Astrocyte of the spinal cord (primary cell): Measurements from ENCODE around the gene IL4I1.

Experiments used
- DNase-seq: peaks from one replicate; pipeline ENCODE4 v3.0.0; 2011; ENCODE audit warnings: low read depth, low spot score
- H3K4me3 ChIP-seq: 2 replicates; pipeline ENCODE4 v1.5.1; 2011; ENCODE audit warnings: low read depth, mild to moderate bottlenecking, low read length, moderate library complexity
- in situ Hi-C: cut with HindIII; loops from 2 replicates; pipeline ENCODE4 v1.10.0; 2017; ENCODE audit warnings: low sequenced_read_pairs
- TF ChIP-seq, protein P1 (sequence below): IDR thresholded peaks from 2 replicates; pipeline ENCODE4 v1.5.1; 2012; ENCODE audit warnings: low read depth, mild to moderate bottlenecking, low read length, inconsistent platforms

Gene IL4I1

DNA sequence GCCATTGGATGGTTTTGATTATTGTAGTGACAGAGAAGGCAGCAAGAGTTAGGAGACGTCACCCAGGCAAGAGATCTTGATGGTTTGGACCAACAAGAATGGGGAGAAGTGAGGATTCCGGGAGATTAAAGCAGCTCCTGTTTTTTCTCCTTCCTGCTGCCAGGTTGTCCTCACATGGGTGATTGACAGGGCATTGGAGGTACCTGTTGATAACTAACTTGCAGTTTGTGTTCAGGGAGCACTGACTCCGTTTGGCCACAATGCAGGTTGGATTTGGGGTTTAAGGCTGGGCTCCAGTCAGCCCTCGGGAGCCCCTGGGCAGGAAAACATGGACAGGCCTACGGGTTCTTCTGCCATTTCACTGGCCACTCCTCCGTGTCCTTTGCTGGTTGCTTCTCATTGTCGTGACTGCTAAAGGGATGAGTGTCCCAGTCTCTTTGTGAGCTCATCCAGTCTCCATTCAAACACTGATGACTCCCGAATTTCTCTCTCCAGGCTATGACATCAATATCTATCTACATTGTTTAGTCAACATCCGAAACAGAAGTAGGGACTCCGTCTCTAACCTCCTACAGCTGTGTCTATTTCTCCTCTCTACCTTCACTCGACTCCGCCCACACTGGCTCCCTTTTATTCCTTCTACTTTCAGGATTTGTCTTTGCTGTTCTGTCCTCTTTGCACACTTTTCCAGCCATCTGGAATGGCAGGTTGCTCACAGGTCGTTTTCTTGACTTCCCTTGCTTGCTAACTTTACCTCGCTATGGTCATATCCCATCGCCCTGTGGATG lies 47.1 kb downstream of the IL4I1 start:
- peak overlapping the region; percentile 88 for H3K4me3 ChIP-seq
- no peak for DNase-seq
- TF ChIP-seq, protein P1, sequence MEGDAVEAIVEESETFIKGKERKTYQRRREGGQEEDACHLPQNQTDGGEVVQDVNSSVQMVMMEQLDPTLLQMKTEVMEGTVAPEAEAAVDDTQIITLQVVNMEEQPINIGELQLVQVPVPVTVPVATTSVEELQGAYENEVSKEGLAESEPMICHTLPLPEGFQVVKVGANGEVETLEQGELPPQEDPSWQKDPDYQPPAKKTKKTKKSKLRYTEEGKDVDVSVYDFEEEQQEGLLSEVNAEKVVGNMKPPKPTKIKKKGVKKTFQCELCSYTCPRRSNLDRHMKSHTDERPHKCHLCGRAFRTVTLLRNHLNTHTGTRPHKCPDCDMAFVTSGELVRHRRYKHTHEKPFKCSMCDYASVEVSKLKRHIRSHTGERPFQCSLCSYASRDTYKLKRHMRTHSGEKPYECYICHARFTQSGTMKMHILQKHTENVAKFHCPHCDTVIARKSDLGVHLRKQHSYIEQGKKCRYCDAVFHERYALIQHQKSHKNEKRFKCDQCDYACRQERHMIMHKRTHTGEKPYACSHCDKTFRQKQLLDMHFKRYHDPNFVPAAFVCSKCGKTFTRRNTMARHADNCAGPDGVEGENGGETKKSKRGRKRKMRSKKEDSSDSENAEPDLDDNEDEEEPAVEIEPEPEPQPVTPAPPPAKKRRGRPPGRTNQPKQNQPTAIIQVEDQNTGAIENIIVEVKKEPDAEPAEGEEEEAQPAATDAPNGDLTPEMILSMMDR: no peak
- in situ Hi-C loops: no loop called here

DNA sequence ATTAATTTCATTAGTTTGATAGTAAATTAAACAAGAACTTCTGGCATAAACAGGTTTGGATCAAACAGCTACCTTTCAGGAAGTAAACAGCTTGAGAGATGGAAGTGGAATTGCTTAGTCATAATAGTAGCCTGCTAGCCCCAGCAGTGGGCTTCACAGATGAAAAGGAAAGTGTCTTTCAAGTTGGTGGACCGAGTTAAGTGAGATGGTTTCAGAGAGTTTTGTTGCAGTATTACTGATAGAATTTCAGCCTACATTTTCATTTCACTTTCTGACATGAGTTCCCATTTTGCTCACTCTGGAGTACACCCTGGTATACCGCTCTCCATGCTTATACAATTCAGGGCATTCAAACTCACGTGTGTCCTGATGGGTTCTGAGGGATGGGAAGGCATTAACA lies 47.7 kb downstream of the IL4I1 start:
- TF ChIP-seq, protein P1: no peak
- no peak overlapping the region for H3K4me3 ChIP-seq
- in situ Hi-C loops: no loop called here
- no peak for DNase-seq

DNA sequence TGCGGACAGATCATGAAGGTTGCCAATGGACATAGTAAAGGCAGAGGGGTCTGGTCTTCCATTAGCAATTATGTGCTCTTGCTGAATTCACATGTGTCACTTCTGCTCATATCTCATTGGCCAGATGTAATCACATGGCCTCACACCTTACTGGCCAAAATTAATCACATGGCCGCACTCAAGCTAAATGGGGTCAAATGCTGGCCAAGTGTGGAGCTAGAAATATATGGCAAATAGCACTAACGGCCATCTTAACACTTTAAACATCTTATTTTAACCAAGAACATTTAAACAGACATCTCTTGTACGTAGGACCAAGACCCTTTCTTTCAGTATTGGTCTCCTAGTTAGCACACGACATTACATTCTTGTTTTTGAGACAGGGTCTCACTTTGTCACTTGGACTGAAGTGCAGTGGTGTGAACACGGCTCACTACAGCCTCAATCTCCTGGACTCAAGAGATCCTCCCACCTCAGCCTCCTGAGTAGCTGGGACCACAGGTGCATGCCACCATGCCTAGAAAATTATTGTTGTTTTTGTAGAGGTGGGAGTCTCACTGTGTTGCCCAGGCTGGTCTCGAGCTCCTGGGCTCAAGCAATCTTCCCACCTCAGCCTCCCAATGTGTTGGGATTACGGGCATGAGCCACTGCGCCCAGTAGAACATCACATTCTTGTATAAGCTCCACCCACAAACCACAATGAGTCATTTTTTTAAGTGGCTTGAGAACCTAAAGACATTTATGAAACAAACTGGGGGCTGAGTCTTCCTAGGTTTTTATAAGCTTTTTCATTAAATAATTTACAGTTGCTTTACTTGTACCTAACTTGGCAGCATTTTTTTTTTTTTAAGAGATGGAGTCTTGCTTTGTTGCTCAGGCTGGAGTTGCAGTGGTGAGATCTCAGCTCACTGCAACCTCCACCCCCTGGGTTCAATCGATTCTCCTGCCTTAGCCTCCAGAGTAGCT lies 48.7 kb downstream of the IL4I1 start:
- DNase-seq: peak; percentile 92
- in situ Hi-C loops: no loop called here
- H3K4me3 ChIP-seq: no peak overlapping the region
- TF ChIP-seq, protein P1: no peak

DNA sequence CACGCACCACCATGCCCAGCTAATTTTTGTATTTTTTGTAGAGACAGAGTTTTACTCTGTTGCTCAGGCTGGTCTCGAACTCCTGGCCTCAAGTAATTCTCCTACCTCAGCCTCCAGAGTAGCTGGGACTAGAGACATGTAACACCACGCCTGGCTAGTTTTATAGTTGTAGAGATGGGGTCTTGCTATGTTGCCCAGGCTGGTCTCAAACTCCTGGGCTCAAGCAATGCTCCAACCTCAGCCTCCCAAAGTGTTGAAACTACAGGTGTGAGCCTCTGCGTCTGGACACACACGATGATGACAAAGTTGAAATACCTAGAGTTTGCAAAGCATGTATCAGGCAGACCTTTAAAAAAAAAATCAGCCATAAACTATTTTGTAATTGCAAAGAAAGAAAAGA lies 50.3 kb downstream of the IL4I1 start:
- no peak overlapping the region for H3K4me3 ChIP-seq
- TF ChIP-seq, protein P1: no peak
- in situ Hi-C loops: no loop called here
- no peak for DNase-seq

DNA sequence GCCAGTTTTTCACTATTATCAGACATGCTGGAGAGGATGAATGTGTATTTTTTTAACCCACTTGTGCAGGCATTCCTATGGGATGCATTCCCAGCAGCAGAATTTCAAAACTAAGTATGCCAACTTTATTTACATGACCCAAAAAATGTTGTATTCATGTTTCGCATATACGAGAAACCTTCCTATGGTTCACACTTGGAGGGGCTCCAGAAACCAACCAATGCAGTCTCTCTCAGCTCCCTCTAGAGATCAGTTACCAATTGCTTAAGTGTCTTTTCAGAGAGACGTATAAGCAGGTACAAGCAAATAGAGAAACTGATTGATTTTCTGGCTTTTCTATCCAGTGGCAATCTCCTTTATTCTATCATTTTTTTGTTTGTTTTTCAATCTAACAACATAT lies 51.3 kb downstream of the IL4I1 start:
- DNase-seq: no peak
- TF ChIP-seq, protein P1: no peak
- in situ Hi-C loops: no loop called here
- no peak overlapping the region for H3K4me3 ChIP-seq

DNA sequence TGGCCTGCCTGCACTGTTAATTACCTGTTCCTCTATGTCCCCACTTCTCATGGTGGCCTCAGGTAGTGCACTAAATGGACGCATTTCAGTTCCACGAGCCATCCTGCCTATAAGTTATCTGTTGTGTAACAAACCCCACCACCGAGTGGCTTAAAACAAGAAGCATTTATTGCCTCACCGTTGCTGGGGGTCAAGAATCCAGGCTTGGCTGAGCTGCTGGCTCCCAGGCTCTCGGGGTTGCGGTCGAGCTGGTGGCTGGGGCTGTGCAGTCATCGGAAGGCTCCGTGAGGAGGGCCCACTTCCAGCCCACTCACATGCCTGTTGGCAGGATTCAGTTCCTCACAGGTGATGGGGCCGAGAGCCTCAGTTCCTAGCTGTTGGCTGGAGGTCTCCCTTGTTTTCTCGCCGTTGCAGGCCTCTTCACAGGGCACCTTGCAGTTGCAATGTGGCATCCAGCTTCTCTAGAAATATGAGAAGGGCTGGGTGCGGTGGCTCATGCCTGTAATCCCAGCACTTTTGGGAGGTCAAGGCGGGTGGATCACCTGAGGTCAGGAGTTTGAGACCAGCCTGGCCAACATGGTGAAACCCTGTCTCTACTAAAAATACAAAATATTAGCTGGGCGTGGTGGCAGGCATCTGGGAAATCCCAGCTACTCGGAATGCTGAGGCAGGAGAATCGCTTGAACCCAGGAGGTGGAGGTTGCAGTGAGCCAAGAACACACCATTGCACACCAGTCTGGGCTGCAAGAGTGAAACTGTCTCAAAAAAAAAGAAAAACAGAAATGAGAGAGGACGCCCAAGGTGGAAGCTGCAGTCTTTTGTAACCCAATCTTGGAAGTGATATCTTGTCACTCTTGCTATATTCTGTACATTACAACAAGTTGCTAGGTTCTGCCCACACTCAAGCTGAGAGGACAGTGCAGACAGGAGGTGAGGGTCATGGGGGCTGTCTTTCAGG lies 52.3 kb downstream of the IL4I1 start:
- in situ Hi-C loops: no loop called here
- no peak overlapping the region for H3K4me3 ChIP-seq
- DNase-seq: no peak
- TF ChIP-seq, protein P1: no peak
